Ovary (tissue), 3 donors: Measurements from ENCODE around the gene SLC4A2.

ENCODE experiments used
- EP300 ChIP-seq: sonication (generic); formaldehyde crosslinking; IDR thresholded peaks from one replicate; pipeline ENCODE4 v1.6.1; 2017; ENCODE audit warnings: antibody characterized with exemption
- POLR2A ChIP-seq: fragments of 450-650 bp; IDR thresholded peaks from one replicate; pipeline ENCODE4 v1.6.1; 2017; ENCODE audit warnings: antibody characterized with exemption, mild to moderate bottlenecking, moderate library complexity
- TF ChIP-seq, protein P1 (sequence below), 3 donors: fragments of 450-650 bp in 2 of 3; fragments of 200-600 bp in 1 of 3; IDR thresholded peaks; one replicate each; pipeline versions ENCODE4 v1.5.1 to v1.8.0; 2016 to 2022; ENCODE audit warnings: antibody characterized with exemption in 3 of 3, mild to moderate bottlenecking in 1 of 3
- donor health status: DM: no; HTN: no; CAD: no.

DNA sequence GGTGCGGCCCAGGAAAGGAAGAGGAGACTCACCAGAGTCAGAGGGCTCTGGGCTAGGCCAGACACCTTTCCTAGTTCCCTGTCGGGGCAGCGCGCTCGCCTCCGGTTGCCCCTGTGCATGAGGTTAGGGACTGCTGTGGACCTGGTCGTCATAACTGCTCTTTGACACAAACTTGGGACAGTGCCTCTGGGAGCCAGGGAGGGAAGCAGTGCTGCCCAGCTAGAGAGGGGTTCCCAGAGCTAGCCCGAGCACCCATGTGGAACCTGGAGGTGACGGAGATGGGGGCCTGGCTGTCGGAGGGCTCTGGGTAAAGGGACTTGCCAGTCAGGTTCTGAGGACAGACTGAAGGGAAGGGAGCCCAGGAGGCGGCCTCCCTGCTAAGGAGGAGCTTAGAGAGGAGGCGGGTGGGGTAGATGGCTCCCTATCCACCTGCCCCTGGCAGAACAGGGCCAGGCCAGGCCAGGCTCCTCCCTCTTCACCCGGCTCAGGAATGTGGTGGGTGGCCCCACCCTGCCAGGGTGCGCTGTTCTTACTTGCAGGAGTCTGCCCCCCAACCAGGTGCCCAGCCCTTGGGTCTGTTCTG, 56.5 kb downstream of the SLC4A2 start:
- TF ChIP-seq POLR2A (no peak), EP300 (no peak)
- TF ChIP-seq, protein P1, sequence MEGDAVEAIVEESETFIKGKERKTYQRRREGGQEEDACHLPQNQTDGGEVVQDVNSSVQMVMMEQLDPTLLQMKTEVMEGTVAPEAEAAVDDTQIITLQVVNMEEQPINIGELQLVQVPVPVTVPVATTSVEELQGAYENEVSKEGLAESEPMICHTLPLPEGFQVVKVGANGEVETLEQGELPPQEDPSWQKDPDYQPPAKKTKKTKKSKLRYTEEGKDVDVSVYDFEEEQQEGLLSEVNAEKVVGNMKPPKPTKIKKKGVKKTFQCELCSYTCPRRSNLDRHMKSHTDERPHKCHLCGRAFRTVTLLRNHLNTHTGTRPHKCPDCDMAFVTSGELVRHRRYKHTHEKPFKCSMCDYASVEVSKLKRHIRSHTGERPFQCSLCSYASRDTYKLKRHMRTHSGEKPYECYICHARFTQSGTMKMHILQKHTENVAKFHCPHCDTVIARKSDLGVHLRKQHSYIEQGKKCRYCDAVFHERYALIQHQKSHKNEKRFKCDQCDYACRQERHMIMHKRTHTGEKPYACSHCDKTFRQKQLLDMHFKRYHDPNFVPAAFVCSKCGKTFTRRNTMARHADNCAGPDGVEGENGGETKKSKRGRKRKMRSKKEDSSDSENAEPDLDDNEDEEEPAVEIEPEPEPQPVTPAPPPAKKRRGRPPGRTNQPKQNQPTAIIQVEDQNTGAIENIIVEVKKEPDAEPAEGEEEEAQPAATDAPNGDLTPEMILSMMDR (IDR thresholded peaks at IDR 0.05) = no peak
